Inflammatory macrophage treated with lipopolysaccharide for 4 hours (primary cell): ENCODE measurements around the gene RAD18.

Experiments
- DNase-seq: peaks from one replicate; pipeline ENCODE4 v3.0.0-alpha.2; 2020

The RAD18 gene

GRCh38 chr3:8963137-8963853, at the start of gene RAD18:
TSS of gene RAD18 (minus strand) at chr3:8963472. CDS start at chr3:8963385, 87 bp downstream.
- peak; percentile 94 for DNase-seq

- DNase-seq: no peak
Observed at GRCh38 chr3:9012521-9012920, 49.2 kb upstream of the RAD18 start.

- DNase-seq: no peak
Observed at GRCh38 chr3:9009976-9010545, 46.8 kb upstream of the RAD18 start.

GRCh38 chr3:9008550-9009255, 45.4 kb upstream of the RAD18 start:
- DNase-seq: peak; percentile 14

- DNase-seq: no peak
Observed at GRCh38 chr3:9007928-9008327, 44.7 kb upstream of the RAD18 start.

GRCh38 chr3:9007213-9007612, 43.9 kb upstream of the RAD18 start:
- no peak for DNase-seq

- DNase-seq: no peak
Observed at GRCh38 chr3:9000041-9000440, 36.8 kb upstream of the RAD18 start.

- no peak for DNase-seq
Observed at GRCh38 chr3:8997151-8997550, 33.9 kb upstream of the RAD18 start.

- no peak for DNase-seq
Observed at GRCh38 chr3:8996681-8997121, 33.4 kb upstream of the RAD18 start.

- DNase-seq: no peak
Observed at GRCh38 chr3:8996216-8996615, 32.9 kb upstream of the RAD18 start.

GRCh38 chr3:8994226-8994625, 31.0 kb upstream of the RAD18 start:
- DNase-seq: no peak

GRCh38 chr3:8993331-8993730, 30.1 kb upstream of the RAD18 start:
- DNase-seq: no peak

- DNase-seq: no peak
Observed at GRCh38 chr3:8992854-8993253, 29.6 kb upstream of the RAD18 start.

- no peak for DNase-seq
Observed at GRCh38 chr3:8992199-8992598, 28.9 kb upstream of the RAD18 start.

- DNase-seq: no peak
Observed at GRCh38 chr3:8990266-8991215, 27.3 kb upstream of the RAD18 start.

GRCh38 chr3:8988791-8989558, 25.7 kb upstream of the RAD18 start:
- DNase-seq: no peak

- no peak for DNase-seq
Observed at GRCh38 chr3:8988384-8988655, 25.0 kb upstream of the RAD18 start.

GRCh38 chr3:8987645-8988383, 24.5 kb upstream of the RAD18 start:
- peak; percentile 54 for DNase-seq

- no peak for DNase-seq
Observed at GRCh38 chr3:8987226-8987625, 24.0 kb upstream of the RAD18 start.

GRCh38 chr3:8986741-8987140, 23.5 kb upstream of the RAD18 start:
- DNase-seq: no peak

- no peak for DNase-seq
Observed at GRCh38 chr3:8985876-8986275, 22.6 kb upstream of the RAD18 start.

- DNase-seq: no peak
Observed at GRCh38 chr3:8985411-8985831, 22.1 kb upstream of the RAD18 start.
